ENCODE measurements around the gene FAM13A. TPM values are rescaled to one million over a fixed set of nuclear protein-coding genes. Genes with fewer than 3 reads are reported as not detected.
"Not testable (repeated sequence)": the region's sequence is repeated elsewhere in the genome, so short reads cannot be mapped to it uniquely, and the experiment has no call there.

FAM13A gene
- total RNA-seq, 1 donor from 2014 or later: 16.9 TPM

GRCh38 chr4:88999392-88999930, 57.5 kb downstream of the FAM13A start:
- Histone ChIP-seq H3K4me1 (peaks cover 20% of the 10 kb centered on the region), H3K36me3 (no peaks in the 10 kb centered on the region), H3K27ac (replicated peaks) (no peak overlapping the region), H3K27me3 (ENCODE audit: low read depth) (no peaks in the 10 kb centered on the region), H3K9me3 (replicated peaks) (no peaks in the 10 kb centered on the region), H3K4me3 (no peak overlapping the region)
- DNase-seq: no peak
- no peak for TF ChIP-seq CTCF (IDR thresholded peaks at IDR 0.05; ENCODE audit: borderline replicate concordance)
- intact Hi-C loops (cut with micrococcal nuclease): no loop called here

GRCh38 chr4:88998891-88999290, 58.1 kb downstream of the FAM13A start:
- no peak overlapping the region for H3K27ac ChIP-seq (replicated peaks)
- TF ChIP-seq CTCF (IDR thresholded peaks at IDR 0.05; ENCODE audit: borderline replicate concordance): no peak
- intact Hi-C loops (cut with micrococcal nuclease): no loop called here
- H3K4me3 ChIP-seq: no peak overlapping the region
- no peaks in the 10 kb centered on the region for H3K36me3 ChIP-seq
- no peak for DNase-seq
- peaks cover 20% of the 10 kb centered on the region for H3K4me1 ChIP-seq
- H3K9me3 ChIP-seq (replicated peaks): no peaks in the 10 kb centered on the region
- H3K27me3 ChIP-seq (ENCODE audit: low read depth): no peaks in the 10 kb centered on the region

- intact Hi-C loops (cut with micrococcal nuclease): no loop called here
- Histone ChIP-seq H3K27me3 (ENCODE audit: low read depth) (no peaks in the 10 kb centered on the region), H3K4me1 (peaks cover 20% of the 10 kb centered on the region), H3K36me3 (no peaks in the 10 kb centered on the region), H3K27ac (replicated peaks) (no peak overlapping the region), H3K9me3 (replicated peaks) (no peaks in the 10 kb centered on the region), H3K4me3 (no peak overlapping the region)
- no peak for TF ChIP-seq CTCF (IDR thresholded peaks at IDR 0.05; ENCODE audit: borderline replicate concordance)
- no peak for DNase-seq
Measured at GRCh38 chr4:88998001-88998400, 59.0 kb downstream of the FAM13A start.

- H3K27me3 ChIP-seq (ENCODE audit: low read depth): no peaks in the 10 kb centered on the region
- H3K4me1 ChIP-seq: peaks cover 9% of the 10 kb centered on the region
- no peaks in the 10 kb centered on the region for H3K36me3 ChIP-seq
- no peak for TF ChIP-seq CTCF (IDR thresholded peaks at IDR 0.05; ENCODE audit: borderline replicate concordance)
- no peak overlapping the region for H3K27ac ChIP-seq (replicated peaks)
- no peaks in the 10 kb centered on the region for H3K9me3 ChIP-seq (replicated peaks)
- no peak for DNase-seq
- no peak overlapping the region for H3K4me3 ChIP-seq
- intact Hi-C loops (cut with micrococcal nuclease): no loop called here
Measured at GRCh38 chr4:88995874-88996273, 61.1 kb downstream of the FAM13A start.

- H3K36me3 ChIP-seq; DNase-seq; H3K27me3 ChIP-seq (ENCODE audit: low read depth); H3K4me3 ChIP-seq; intact Hi-C loops (cut with micrococcal nuclease); H3K9me3 ChIP-seq (replicated peaks); H3K27ac ChIP-seq (replicated peaks): not testable (repeated sequence)
- peaks cover 14% of the 10 kb centered on the region for H3K4me1 ChIP-seq
Measured at GRCh38 chr4:88995257-88995656, 61.7 kb downstream of the FAM13A start.

GRCh38 chr4:88993246-88993645, 63.7 kb downstream of the FAM13A start:
- Histone ChIP-seq H3K9me3 (replicated peaks) (no peaks in the 10 kb centered on the region), H3K36me3 (no peaks in the 10 kb centered on the region), H3K4me3 (no peak overlapping the region), H3K27me3 (ENCODE audit: low read depth) (no peaks in the 10 kb centered on the region), H3K4me1 (peaks cover 22% of the 10 kb centered on the region), H3K27ac (replicated peaks) (no peak overlapping the region)
- TF ChIP-seq CTCF (IDR thresholded peaks at IDR 0.05; ENCODE audit: borderline replicate concordance): no peak
- DNase-seq: no peak
- intact Hi-C loops (cut with micrococcal nuclease): no loop called here
